Body of pancreas (tissue), 4 donors: Measurements from ENCODE around the gene RBMS3. TPM values are rescaled to one million over a fixed set of nuclear protein-coding genes. Genes with fewer than 3 reads are reported as not detected.

Experiments
- ATAC-seq: fragments of 150-250 bp; one replicate; pipeline ENCODE4 v1.9.1; 2016
- DNase-seq, 4 donors: peaks; one replicate each; pipeline ENCODE4 v3.0.0-alpha.2; 2019
- H3K27ac ChIP-seq, 4 donors: fragments of 200-600 bp; sonication (generic); 1 replicate in 3 of 4; 2 replicates in 1 of 4; pipeline versions ENCODE4 v1.5.1 to v1.6.1; 2016 to 2019; ENCODE audit warnings: mild to moderate bottlenecking in 1 of 4, mixed read lengths in 1 of 4, moderate library complexity in 1 of 4
- H3K27me3 ChIP-seq, 2 donors: fragments of 200-600 bp; sonication (generic); one replicate each; pipeline ENCODE4 v1.6.0; 2016; ENCODE audit warnings: mild to moderate bottlenecking in 1 of 2
- H3K36me3 ChIP-seq, 2 donors: fragments of 200-600 bp; sonication (generic); replicated peaks in 1 of 2; 2 replicates each; pipeline ENCODE4 v1.5.1; 2016; ENCODE audit warnings: low read depth in 2 of 2; ENCODE audit not compliant: insufficient read depth in 1 of 2
- H3K4me1 ChIP-seq: fragments of 200-600 bp; sonication (generic); one replicate; pipeline ENCODE4 v1.6.0; 2016
- H3K4me3 ChIP-seq, 2 donors: fragments of 200-600 bp; sonication (generic); 1 replicate in 1 of 2; 2 replicates in 1 of 2; pipeline ENCODE4 v1.5.1; 2016 to 2019
- H3K9me3 ChIP-seq, 3 donors: fragments of 200-600 bp; sonication (generic); 1 replicate in 2 of 3; 2 replicates in 1 of 3; pipeline ENCODE4 v1.5.1; 2016
- POLR2A ChIP-seq, 3 donors: fragments of 450-650 bp; IDR thresholded peaks; one replicate each; pipeline ENCODE4 v1.6.1; 2016; ENCODE audit warnings: antibody characterized with exemption in 3 of 3, mild to moderate bottlenecking in 2 of 3
- WGBS, 2 donors: methylation state at CpG; one replicate each; pipeline ENCODE4 v1.1.5; 2017; 5-methylcytosine and 5-hydroxymethylcytosine counted together
- intact Hi-C: fragments of 100-400 bp; cut with DNase I; formaldehyde crosslinking; loops from one replicate; pipeline ENCODE4 v1.15.1; 2023
- total RNA-seq, 2 donors: library from RNA; depleted of rRNA; stranded (reverse); fragments of >200 nt; gene quantifications; one replicate each; pipeline ENCODE4 v1.1.0, GENCODE V29; 2016
- TF ChIP-seq, protein P1 (sequence below), 7 experiments: fragments of 450-650 bp in 4 of 7; fragments of 200-600 bp in 3 of 7; sonication (generic) in 3 of 7; IDR thresholded peaks; one replicate each; pipeline ENCODE4 v1.5.1; 2016 to 2019; ENCODE audit warnings: antibody characterized with exemption in 7 of 7

RBMS3 gene
- total RNA-seq, 2 donors from 2014 or later: 17.4 to 29.7 TPM

DNA sequence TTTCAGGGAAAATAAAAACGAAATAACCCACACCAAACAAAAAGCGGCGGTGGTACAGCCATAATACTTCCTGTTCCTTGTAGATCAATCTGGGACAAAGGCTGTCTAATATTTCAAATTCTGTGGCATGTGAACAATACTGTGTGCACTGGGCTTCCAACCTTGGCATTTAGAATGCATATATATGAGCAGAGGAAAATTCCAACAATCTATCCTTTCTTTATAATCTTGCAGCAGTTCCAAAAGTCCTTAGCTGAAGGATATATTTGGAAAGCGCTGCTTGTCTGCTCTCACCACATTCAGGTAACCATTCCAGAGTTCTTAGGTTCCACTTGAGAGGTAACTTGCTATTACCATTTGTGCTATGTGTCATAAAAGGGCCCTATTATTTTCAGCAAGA is 231.8 kb downstream of the RBMS3 start:
- ATAC-seq (no peak), DNase-seq (no peak)
- Histone ChIP-seq H3K9me3 (no peaks in the 10 kb centered on the region), H3K4me1 (peaks cover 15% of the 10 kb centered on the region), H3K4me3 (no peak overlapping the region), H3K27me3 (no peaks in the 10 kb centered on the region), H3K36me3 (no peaks in the 10 kb centered on the region), H3K27ac (no peak overlapping the region)
- 57 to 69% methylated on average over 4 of the region's 4 CpGs for WGBS, 2 donors
- TF ChIP-seq, protein P1, sequence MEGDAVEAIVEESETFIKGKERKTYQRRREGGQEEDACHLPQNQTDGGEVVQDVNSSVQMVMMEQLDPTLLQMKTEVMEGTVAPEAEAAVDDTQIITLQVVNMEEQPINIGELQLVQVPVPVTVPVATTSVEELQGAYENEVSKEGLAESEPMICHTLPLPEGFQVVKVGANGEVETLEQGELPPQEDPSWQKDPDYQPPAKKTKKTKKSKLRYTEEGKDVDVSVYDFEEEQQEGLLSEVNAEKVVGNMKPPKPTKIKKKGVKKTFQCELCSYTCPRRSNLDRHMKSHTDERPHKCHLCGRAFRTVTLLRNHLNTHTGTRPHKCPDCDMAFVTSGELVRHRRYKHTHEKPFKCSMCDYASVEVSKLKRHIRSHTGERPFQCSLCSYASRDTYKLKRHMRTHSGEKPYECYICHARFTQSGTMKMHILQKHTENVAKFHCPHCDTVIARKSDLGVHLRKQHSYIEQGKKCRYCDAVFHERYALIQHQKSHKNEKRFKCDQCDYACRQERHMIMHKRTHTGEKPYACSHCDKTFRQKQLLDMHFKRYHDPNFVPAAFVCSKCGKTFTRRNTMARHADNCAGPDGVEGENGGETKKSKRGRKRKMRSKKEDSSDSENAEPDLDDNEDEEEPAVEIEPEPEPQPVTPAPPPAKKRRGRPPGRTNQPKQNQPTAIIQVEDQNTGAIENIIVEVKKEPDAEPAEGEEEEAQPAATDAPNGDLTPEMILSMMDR (IDR thresholded peaks at IDR 0.05): no peak
- TF ChIP-seq POLR2A (IDR thresholded peaks at IDR 0.05): no peak
- intact Hi-C loops: no loop called here

DNA sequence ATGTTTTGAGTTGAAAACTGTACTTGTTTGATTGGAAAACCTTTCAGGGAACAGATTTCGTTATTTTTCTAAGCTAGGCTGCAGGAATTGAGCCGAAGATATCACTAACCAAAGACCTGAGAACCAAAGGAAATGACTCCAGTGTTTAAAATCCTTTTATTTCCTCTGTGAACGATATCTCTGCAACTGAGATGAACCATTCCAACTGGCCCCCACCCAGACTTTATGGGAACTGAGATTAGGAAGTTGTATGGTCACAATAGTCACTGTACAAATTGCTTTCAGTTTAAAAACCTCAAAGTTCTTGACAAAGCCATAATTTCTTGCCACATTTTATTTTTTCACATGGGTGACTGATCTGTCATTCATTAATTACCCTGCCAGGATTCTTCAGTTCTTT is 232.4 kb downstream of the RBMS3 start:
- 29 to 42% methylated on average over 3 of the region's 3 CpGs for WGBS, 2 donors
- Histone ChIP-seq H3K4me1 (peaks cover 15% of the 10 kb centered on the region), H3K36me3 (no peaks in the 10 kb centered on the region), H3K9me3 (no peaks in the 10 kb centered on the region), H3K4me3 (no peak overlapping the region), H3K27me3 (no peaks in the 10 kb centered on the region), H3K27ac (no peak overlapping the region)
- TF ChIP-seq POLR2A (IDR thresholded peaks at IDR 0.05): no peak
- TF ChIP-seq, protein P1 (IDR thresholded peaks at IDR 0.05): no peak
- intact Hi-C loops: no loop called here
- DNase-seq: peak in 2 of 4 donors; percentile 13 to 16
- ATAC-seq: no peak

DNA sequence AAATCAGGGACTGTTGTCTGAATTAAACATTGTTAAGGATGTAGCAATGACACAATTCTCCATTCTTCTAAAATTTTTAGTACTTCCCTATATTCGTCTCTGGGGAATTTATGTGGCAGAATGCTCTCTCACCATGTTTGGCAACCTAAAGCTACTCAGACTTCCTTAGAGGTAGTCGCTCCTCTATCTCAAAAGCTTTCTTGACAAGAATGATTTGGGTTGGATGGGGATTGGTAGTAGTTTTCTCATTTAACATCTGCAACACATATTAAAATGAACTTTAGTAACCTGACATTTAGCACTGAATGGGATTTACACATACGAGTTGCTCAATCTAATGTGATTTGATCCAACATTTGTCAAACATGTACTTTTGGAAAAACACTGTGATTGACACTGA is 233.3 kb downstream of the RBMS3 start:
- DNase-seq (no peak), ATAC-seq (no peak)
- no peaks in the 10 kb centered on the region for H3K9me3 ChIP-seq
- TF ChIP-seq, protein P1 (IDR thresholded peaks at IDR 0.05): no peak
- no peak for TF ChIP-seq POLR2A (IDR thresholded peaks at IDR 0.05)
- no peak overlapping the region for H3K4me3 ChIP-seq
- peaks cover 15% of the 10 kb centered on the region for H3K4me1 ChIP-seq
- 23 to 32% methylated on average over 3 of the region's 3 CpGs for WGBS, 2 donors
- intact Hi-C loops: no loop called here
- H3K27me3 ChIP-seq: no peaks in the 10 kb centered on the region
- no peaks in the 10 kb centered on the region for H3K36me3 ChIP-seq
- H3K27ac ChIP-seq: peak overlapping the region in 1 of 4 donors; percentile 4

DNA sequence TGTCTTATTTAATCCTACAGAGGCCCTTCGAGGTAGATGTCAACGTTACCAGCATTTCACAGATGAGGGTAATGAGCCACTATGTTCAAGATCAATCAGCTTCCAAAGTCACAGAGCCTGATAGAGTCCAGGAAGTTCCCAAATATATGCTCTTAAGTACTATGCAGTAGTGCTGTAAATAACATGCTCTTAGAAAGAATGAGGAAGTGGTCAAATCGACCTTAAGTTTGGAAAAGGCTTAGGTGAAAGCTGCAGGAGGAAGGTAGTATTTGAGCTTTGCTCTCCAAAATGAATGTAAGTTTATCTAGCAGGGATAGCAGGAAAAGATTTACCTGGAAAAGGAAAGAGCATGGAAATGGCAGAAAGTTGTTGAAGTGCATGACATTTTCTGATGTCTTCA is 234.0 kb downstream of the RBMS3 start:
- intact Hi-C loops: no loop called here

DNA sequence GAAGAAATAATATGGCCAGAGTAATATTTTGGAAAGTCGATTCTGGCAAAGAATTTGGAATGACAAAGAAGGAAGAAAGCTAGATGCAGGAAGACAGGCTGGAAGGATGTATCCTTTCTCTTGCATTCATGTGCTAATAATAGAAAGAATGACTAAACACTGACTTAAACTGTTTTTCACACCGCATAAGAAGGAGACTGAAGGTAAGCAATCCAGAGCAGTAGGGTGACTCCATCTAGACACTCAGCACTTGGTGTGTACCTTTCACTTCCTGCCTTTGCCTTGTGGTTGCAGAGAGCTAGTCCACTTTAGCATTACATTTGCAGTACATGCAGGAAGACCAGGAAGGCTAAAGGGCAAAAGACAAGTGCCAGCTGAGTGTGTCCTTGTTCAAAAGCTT is 234.6 kb downstream of the RBMS3 start:
- TF ChIP-seq, protein P1 (IDR thresholded peaks at IDR 0.05): no peak
- TF ChIP-seq POLR2A (IDR thresholded peaks at IDR 0.05): no peak
- Histone ChIP-seq H3K27ac (no peak overlapping the region), H3K4me1 (peaks cover 15% of the 10 kb centered on the region), H3K9me3 (no peaks in the 10 kb centered on the region), H3K36me3 (no peaks in the 10 kb centered on the region), H3K27me3 (no peaks in the 10 kb centered on the region), H3K4me3 (no peak overlapping the region)
- intact Hi-C loops: no loop called here
- 48 to 50% methylated on average over 2 of the region's 2 CpGs for WGBS, 2 donors
- no peak for ATAC-seq
- DNase-seq: no peak

More for the DNA sequence above, 234.0 kb downstream of the RBMS3 start:
- Histone ChIP-seq H3K9me3 (no peaks in the 10 kb centered on the region), H3K27ac (no peak overlapping the region), H3K4me3 (no peak overlapping the region), H3K4me1 (peaks cover 15% of the 10 kb centered on the region), H3K27me3 (no peaks in the 10 kb centered on the region), H3K36me3 (no peaks in the 10 kb centered on the region)
- DNase-seq: no peak
- WGBS, 2 donors: 23% methylated on average over 3 of the region's 3 CpGs
- no peak for ATAC-seq
- TF ChIP-seq POLR2A (IDR thresholded peaks at IDR 0.05): no peak
- TF ChIP-seq, protein P1 (IDR thresholded peaks at IDR 0.05): no peak
